ENCODE measurements around the gene TXNIP. TPM values are rescaled to one million over a fixed set of nuclear protein-coding genes. Genes with fewer than 3 reads are reported as not detected.
A peak's percentile ranks its signal among the peaks of the same experiment; 100 is the strongest.

TXNIP gene
- polyA plus RNA-seq, 1 donor: 607 TPM

GRCh38 chr1:145994391-145995120, 1.8 kb downstream of the TXNIP start:
- Histone ChIP-seq H3K27ac (ENCODE audit: low read length) (peak overlapping the region; percentile 82), H3K27me3 (ENCODE audit: control insufficient read depth, insufficient read depth, low read length) (no peaks in the 10 kb centered on the region), H3K9me3 (ENCODE audit: control insufficient read depth, low read depth, low read length) (no peaks in the 10 kb centered on the region), H3K36me3 (ENCODE audit: control insufficient read depth, insufficient read depth, low read length) (peaks cover 33% of the 10 kb centered on the region), H3K4me3 (ENCODE audit: low read length) (peak overlapping the region; percentile 83), H3K4me1 (ENCODE audit: control insufficient read depth, insufficient read depth, low read length) (peaks cover 17% of the 10 kb centered on the region)
- WGBS (ENCODE audit: insufficient coverage, low lambda C conversion rate): 0% methylated on average over 1 of the region's 10 CpGs
- DNase-seq: peak in 1 of 2 donors; percentile 57

- Histone ChIP-seq H3K36me3 (ENCODE audit: control insufficient read depth, insufficient read depth, low read length) (peaks cover 33% of the 10 kb centered on the region), H3K27me3 (ENCODE audit: control insufficient read depth, insufficient read depth, low read length) (no peaks in the 10 kb centered on the region), H3K4me1 (ENCODE audit: control insufficient read depth, insufficient read depth, low read length) (peaks cover 13% of the 10 kb centered on the region), H3K27ac (ENCODE audit: low read length) (peak overlapping the region; percentile 82), H3K4me3 (ENCODE audit: low read length) (peak overlapping the region; percentile 83), H3K9me3 (ENCODE audit: control insufficient read depth, low read depth, low read length) (no peaks in the 10 kb centered on the region)
- no CpG with 5 or more reads among the region's 6 CpGs for WGBS (ENCODE audit: insufficient coverage, low lambda C conversion rate)
- no peak for DNase-seq
Observed at GRCh38 chr1:145993618-145994390, 2.6 kb downstream of the TXNIP start.

GRCh38 chr1:145992958-145993617, 3.3 kb downstream of the TXNIP start:
- Histone ChIP-seq H3K36me3 (ENCODE audit: control insufficient read depth, insufficient read depth, low read length) (peaks cover 33% of the 10 kb centered on the region), H3K4me1 (ENCODE audit: control insufficient read depth, insufficient read depth, low read length) (peaks cover 13% of the 10 kb centered on the region), H3K27me3 (ENCODE audit: control insufficient read depth, insufficient read depth, low read length) (no peaks in the 10 kb centered on the region), H3K9me3 (ENCODE audit: control insufficient read depth, low read depth, low read length) (no peaks in the 10 kb centered on the region), H3K27ac (ENCODE audit: low read length) (peak overlapping the region; percentile 82), H3K4me3 (ENCODE audit: low read length) (peak overlapping the region; percentile 83)
- no peak for DNase-seq
- 31% methylated on average over 2 of the region's 5 CpGs for WGBS (ENCODE audit: insufficient coverage, low lambda C conversion rate)

- no peaks in the 10 kb centered on the region for H3K9me3 ChIP-seq (ENCODE audit: control insufficient read depth, low read depth, low read length)
- no peaks in the 10 kb centered on the region for H3K27me3 ChIP-seq (ENCODE audit: control insufficient read depth, insufficient read depth, low read length)
- no peak for DNase-seq
- peak overlapping the region; percentile 83 for H3K4me3 ChIP-seq (ENCODE audit: low read length)
- peaks cover 33% of the 10 kb centered on the region for H3K36me3 ChIP-seq (ENCODE audit: control insufficient read depth, insufficient read depth, low read length)
- H3K27ac ChIP-seq (ENCODE audit: low read length): peak overlapping the region; percentile 82
- WGBS (ENCODE audit: insufficient coverage, low lambda C conversion rate): no CpG with 5 or more reads among the region's 1 CpG
- peaks cover 13% of the 10 kb centered on the region for H3K4me1 ChIP-seq (ENCODE audit: control insufficient read depth, insufficient read depth, low read length)
Observed at GRCh38 chr1:145992502-145992936, 3.9 kb downstream of the TXNIP start.

GRCh38 chr1:145991735-145992412, 4.5 kb downstream of the TXNIP start:
- H3K27me3 ChIP-seq (ENCODE audit: control insufficient read depth, insufficient read depth, low read length): no peaks in the 10 kb centered on the region
- H3K27ac ChIP-seq (ENCODE audit: low read length): peak overlapping the region; percentile 82
- H3K9me3 ChIP-seq (ENCODE audit: control insufficient read depth, low read depth, low read length): no peaks in the 10 kb centered on the region
- H3K36me3 ChIP-seq (ENCODE audit: control insufficient read depth, insufficient read depth, low read length): peaks cover 33% of the 10 kb centered on the region
- peaks cover 13% of the 10 kb centered on the region for H3K4me1 ChIP-seq (ENCODE audit: control insufficient read depth, insufficient read depth, low read length)
- DNase-seq: no peak
- no CpG with 5 or more reads among the region's 10 CpGs for WGBS (ENCODE audit: insufficient coverage, low lambda C conversion rate)
- peak overlapping the region; percentile 83 for H3K4me3 ChIP-seq (ENCODE audit: low read length)

- Histone ChIP-seq H3K27me3 (ENCODE audit: control insufficient read depth, insufficient read depth, low read length) (no peaks in the 10 kb centered on the region), H3K9me3 (ENCODE audit: control insufficient read depth, low read depth, low read length) (no peaks in the 10 kb centered on the region), H3K4me3 (ENCODE audit: low read length) (no peak overlapping the region), H3K36me3 (ENCODE audit: control insufficient read depth, insufficient read depth, low read length) (peaks cover 33% of the 10 kb centered on the region), H3K4me1 (ENCODE audit: control insufficient read depth, insufficient read depth, low read length) (peaks cover 13% of the 10 kb centered on the region), H3K27ac (ENCODE audit: low read length) (peak overlapping the region; percentile 11)
- 33% methylated on average over 1 of the region's 7 CpGs for WGBS (ENCODE audit: insufficient coverage, low lambda C conversion rate)
- peak in 1 of 2 donors; percentile 61 for DNase-seq
Observed at GRCh38 chr1:145990249-145990855, 6.0 kb downstream of the TXNIP start.

- Histone ChIP-seq H3K4me1 (ENCODE audit: control insufficient read depth, insufficient read depth, low read length) (peaks cover 13% of the 10 kb centered on the region), H3K27me3 (ENCODE audit: control insufficient read depth, insufficient read depth, low read length) (no peaks in the 10 kb centered on the region), H3K9me3 (ENCODE audit: control insufficient read depth, low read depth, low read length) (no peaks in the 10 kb centered on the region), H3K36me3 (ENCODE audit: control insufficient read depth, insufficient read depth, low read length) (peaks cover 19% of the 10 kb centered on the region), H3K4me3 (ENCODE audit: low read length) (no peak overlapping the region), H3K27ac (ENCODE audit: low read length) (no peak overlapping the region)
- DNase-seq: no peak
- no CpG with 5 or more reads among the region's 5 CpGs for WGBS (ENCODE audit: insufficient coverage, low lambda C conversion rate)
Observed at GRCh38 chr1:145988773-145989172, 7.6 kb downstream of the TXNIP start.

- WGBS (ENCODE audit: insufficient coverage, low lambda C conversion rate): no CpG with 5 or more reads among the region's 1 CpG
- Histone ChIP-seq H3K4me3 (ENCODE audit: low read length) (no peak overlapping the region), H3K36me3 (ENCODE audit: control insufficient read depth, insufficient read depth, low read length) (peaks cover 10% of the 10 kb centered on the region), H3K9me3 (ENCODE audit: control insufficient read depth, low read depth, low read length) (no peaks in the 10 kb centered on the region), H3K27ac (ENCODE audit: low read length) (no peak overlapping the region), H3K27me3 (ENCODE audit: control insufficient read depth, insufficient read depth, low read length) (no peaks in the 10 kb centered on the region), H3K4me1 (ENCODE audit: control insufficient read depth, insufficient read depth, low read length) (peaks cover 6% of the 10 kb centered on the region)
- DNase-seq: no peak
Observed at GRCh38 chr1:145987926-145988325, 8.5 kb downstream of the TXNIP start.

GRCh38 chr1:145986551-145986950, 9.8 kb downstream of the TXNIP start:
- Histone ChIP-seq H3K4me3 (ENCODE audit: low read length) (no peak overlapping the region), H3K27ac (ENCODE audit: low read length) (no peak overlapping the region), H3K36me3 (ENCODE audit: control insufficient read depth, insufficient read depth, low read length) (no peaks in the 10 kb centered on the region), H3K27me3 (ENCODE audit: control insufficient read depth, insufficient read depth, low read length) (no peaks in the 10 kb centered on the region), H3K9me3 (ENCODE audit: control insufficient read depth, low read depth, low read length) (no peaks in the 10 kb centered on the region), H3K4me1 (ENCODE audit: control insufficient read depth, insufficient read depth, low read length) (no peaks in the 10 kb centered on the region)
- 100% methylated on average over 1 of the region's 6 CpGs for WGBS (ENCODE audit: insufficient coverage, low lambda C conversion rate)
- no peak for DNase-seq

Data from large intestine (tissue), 3 donors.